ENCODE data around the gene TM9SF1.
A peak's percentile ranks its signal among the peaks of the same experiment; 100 is the strongest.

TM9SF1 gene

DNA sequence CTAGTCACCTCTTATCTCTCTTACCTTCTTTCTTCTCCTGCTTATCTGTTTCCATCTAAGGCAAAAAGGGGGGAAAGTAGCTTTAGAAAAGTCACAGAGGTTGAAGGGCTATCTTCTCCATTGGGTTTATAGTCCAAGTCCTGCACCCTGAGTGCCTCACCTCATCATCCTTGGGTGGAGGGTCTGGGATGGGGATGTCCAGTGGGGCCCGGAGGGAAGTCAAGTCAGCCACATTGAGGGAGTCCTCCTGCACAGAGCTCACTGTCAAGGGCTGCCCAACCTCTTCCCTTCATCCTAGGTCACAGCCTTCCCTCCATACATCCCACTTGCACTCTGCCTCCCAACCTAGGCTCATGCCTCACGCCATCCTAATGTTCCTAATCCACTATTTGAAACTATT is 50.0 kb downstream of the TM9SF1 start:
- H3K4me3 ChIP-seq (ENCODE audit: low read depth, low read length) = peak overlapping the region; percentile 89
- no peak for DNase-seq (ENCODE audit: low read depth)

DNA sequence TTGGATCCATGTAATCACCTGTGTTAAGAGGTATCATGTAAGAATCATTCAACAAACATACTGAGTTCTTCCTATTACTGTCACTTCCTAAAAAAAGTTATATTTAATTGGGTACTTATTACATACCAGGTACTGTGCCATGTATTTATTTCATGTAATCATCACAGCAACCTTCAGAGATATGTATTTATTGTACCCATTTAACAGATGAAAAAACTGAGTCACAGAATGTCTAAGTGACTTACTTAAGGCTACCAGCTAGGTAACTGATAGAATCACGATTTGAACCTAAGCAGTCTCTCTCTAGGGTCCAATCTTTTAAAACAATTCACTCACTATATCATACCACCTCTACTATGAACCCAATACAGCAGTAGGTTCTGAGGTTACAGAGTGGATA is 50.8 kb downstream of the TM9SF1 start:
- no peak for DNase-seq (ENCODE audit: low read depth)
- no peak overlapping the region for H3K4me3 ChIP-seq (ENCODE audit: low read depth, low read length)

DNA sequence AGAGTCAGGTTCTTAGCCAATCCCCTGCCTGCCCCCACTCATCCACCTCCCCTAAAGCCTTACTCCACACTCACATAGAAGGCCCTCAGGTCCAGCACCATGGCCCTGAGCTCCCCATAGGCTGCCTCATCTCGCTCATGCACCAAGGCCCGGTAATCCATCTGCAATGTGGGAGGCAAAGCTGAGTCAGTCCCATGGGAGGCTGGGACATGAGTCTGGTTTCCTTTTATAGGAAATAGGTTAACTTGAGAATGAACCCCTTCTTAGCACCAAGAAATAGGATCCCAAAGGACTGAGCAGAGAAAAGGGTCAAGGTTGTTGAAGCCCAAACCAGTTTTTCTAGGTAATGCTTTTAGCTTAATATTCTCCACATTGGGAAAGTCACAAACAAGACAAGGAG is 51.7 kb downstream of the TM9SF1 start:
- no peak for DNase-seq (ENCODE audit: low read depth)
- H3K4me3 ChIP-seq (ENCODE audit: low read depth, low read length) = no peak overlapping the region

DNA sequence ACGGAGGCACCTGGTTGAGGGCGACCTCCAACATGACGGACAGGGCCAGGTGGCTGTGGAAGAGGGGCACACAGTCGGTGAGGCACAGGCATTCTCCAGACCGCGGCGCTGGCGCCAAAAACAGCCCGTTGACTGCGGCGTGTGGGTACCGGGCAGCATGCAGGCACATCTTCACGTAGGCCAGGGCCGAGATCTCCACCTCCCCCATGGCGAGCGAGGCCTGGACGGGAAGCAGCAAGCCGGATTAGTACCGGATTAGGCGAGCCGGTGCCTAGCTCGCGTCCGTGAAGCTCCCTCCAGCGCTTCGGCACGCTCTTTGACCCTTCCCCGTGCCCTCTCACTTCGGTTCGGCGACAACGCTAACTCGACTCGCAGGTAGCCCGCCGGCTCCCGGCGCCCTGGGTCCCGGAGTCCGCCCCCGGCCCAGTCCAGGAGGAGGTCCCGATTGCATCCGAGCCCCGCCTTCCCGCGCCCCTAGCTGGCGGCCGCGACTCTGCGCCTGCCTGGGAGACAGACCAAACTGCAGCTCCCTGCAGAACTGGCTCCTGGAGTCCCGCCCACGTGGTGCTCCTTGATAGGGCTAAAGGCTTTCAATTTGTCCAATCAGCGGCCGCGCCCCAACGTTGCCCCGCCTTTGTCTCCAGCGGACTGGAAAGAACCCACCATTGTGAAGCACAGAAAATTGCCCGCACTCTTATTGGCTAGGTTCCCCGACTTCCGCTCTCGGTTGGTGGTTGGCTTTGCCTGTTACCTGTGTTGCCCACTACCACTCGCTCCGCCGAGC is 54.0 kb downstream of the TM9SF1 start, which contains the start of gene EMC9:
Gene EMC9 (minus strand): TSS at position 495 of the 784 bp plus-strand sequence. CDS start 287 bp downstream, at position 208.
- peak; percentile 98 for DNase-seq (ENCODE audit: low read depth)
- peak within 1 kb of the TSS; percentile 81 for H3K4me3 ChIP-seq (ENCODE audit: low read depth, low read length)

DNA sequence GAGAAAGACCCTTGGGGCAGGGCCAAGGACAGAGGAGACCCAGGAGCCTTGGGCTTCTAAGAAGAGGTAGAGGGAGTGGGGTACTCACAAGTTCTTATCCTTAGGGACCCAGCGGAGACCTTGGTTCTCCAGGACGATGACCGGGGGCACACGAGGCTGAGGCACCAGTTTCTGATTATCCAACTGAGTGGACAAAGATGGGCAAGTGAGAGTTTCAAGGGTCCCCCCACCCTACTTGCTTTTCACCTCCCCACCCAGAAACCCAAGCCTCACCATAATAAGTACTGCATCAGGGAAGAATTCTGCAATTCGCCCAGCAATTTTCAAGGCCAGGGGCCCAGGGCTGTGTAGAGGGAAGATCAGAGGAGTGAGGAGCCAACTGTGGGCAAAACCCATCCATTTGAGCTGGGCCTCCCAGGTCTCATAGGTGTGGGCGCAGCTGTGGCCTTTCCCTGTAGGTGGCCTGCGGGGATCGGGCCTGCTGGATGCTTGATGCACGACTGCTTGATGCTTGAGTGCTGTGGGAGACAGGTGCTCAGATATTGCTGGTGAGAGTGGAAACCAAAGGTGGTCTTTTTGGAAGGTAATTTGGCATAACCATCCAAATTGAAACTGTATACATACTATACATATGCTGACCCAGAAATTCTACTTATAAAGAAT is 55.8 kb downstream of the TM9SF1 start:
- peak overlapping the region; percentile 81 for H3K4me3 ChIP-seq (ENCODE audit: low read depth, low read length)
- no peak for DNase-seq (ENCODE audit: low read depth)

Measured in skeletal muscle cell (primary cell).